DOHH2 (cell line): ENCODE measurements around the gene CYCS.

ENCODE experiments used
- H3F3A ChIP-seq: fragments of 200-600 bp; sonication (generic), shearing (Covaris generic); 2 replicates; pipeline ENCODE4 v1.6.0; 2016; ENCODE audit warnings: antibody characterized with exemption, mild to moderate bottlenecking; ENCODE audit not compliant: control insufficient read depth, insufficient read depth
- H3K27ac ChIP-seq: fragments of 200-600 bp; sonication (generic); 2 replicates; pipeline ENCODE4 v1.5.1; 2014; ENCODE audit warnings: low read depth, mild to moderate bottlenecking, low read length, moderate library complexity
- H3K27me3 ChIP-seq: fragments of 200-600 bp; sonication (generic); 2 replicates; pipeline ENCODE4 v1.6.1; 2014; ENCODE audit warnings: mild to moderate bottlenecking, low read length, mixed read lengths; ENCODE audit not compliant: control insufficient read depth
- H3K36me3 ChIP-seq: fragments of 200-600 bp; sonication (generic); 2 replicates; pipeline ENCODE4 v1.6.1; 2014; ENCODE audit warnings: mild to moderate bottlenecking, low read length, moderate library complexity, mixed read lengths; ENCODE audit not compliant: control insufficient read depth
- H3K4me1 ChIP-seq: fragments of 200-600 bp; sonication (generic); 2 replicates; pipeline ENCODE4 v1.6.1; 2014; ENCODE audit warnings: mild to moderate bottlenecking, low read length, mixed read lengths; ENCODE audit not compliant: control insufficient read depth
- H3K4me2 ChIP-seq: fragments of 200-600 bp; sonication (generic); 2 replicates; pipeline ENCODE4 v1.6.0; 2014; ENCODE audit warnings: mild to moderate bottlenecking, low read length, moderate library complexity
- H3K4me3 ChIP-seq: fragments of 200-600 bp; sonication (generic); 2 replicates; pipeline ENCODE4 v1.5.1; 2014; ENCODE audit warnings: mild to moderate bottlenecking, low read length, mixed read lengths
- H3K79me2 ChIP-seq: fragments of 200-600 bp; sonication (generic); 2 replicates; pipeline ENCODE4 v1.6.1; 2014; ENCODE audit warnings: mild to moderate bottlenecking, low read length, mixed read lengths; ENCODE audit not compliant: control insufficient read depth
- H3K9me2 ChIP-seq: fragments of 200-600 bp; sonication (generic); replicated peaks from 2 replicates; pipeline ENCODE4 v1.6.1; 2014; ENCODE audit warnings: mild to moderate bottlenecking, low read length, mixed read lengths; ENCODE audit not compliant: control insufficient read depth
- H3K9me3 ChIP-seq: fragments of 200-600 bp; sonication (generic); 2 replicates; pipeline ENCODE4 v1.6.1; 2014; ENCODE audit warnings: antibody characterized with exemption, low read length, mixed read lengths; ENCODE audit not compliant: control insufficient read depth, insufficient read depth
- H4K20me1 ChIP-seq: fragments of 200-600 bp; sonication (generic); 2 replicates; pipeline ENCODE4 v1.6.0; 2014; ENCODE audit warnings: low read depth, mild to moderate bottlenecking, antibody characterized with exemption, low read length, moderate library complexity; ENCODE audit not compliant: control insufficient read depth, insufficient read depth
- CTCF ChIP-seq: fragments of 200-600 bp; sonication (generic); IDR thresholded peaks from one replicate; pipeline ENCODE4 v1.5.1; 2014; ENCODE audit warnings: antibody characterized with exemption, mild to moderate bottlenecking, low read depth, low read length; ENCODE audit not compliant: poor library complexity, severe bottlenecking
- EZH2phosphoT487 ChIP-seq: fragments of 200-600 bp; sonication (generic); IDR thresholded peaks from 2 replicates; pipeline ENCODE4 v1.6.1; 2017; ENCODE audit warnings: borderline replicate concordance, mild to moderate bottlenecking, antibody characterized with exemption, low read length, moderate library complexity, mixed read lengths

The CYCS gene

DNA sequence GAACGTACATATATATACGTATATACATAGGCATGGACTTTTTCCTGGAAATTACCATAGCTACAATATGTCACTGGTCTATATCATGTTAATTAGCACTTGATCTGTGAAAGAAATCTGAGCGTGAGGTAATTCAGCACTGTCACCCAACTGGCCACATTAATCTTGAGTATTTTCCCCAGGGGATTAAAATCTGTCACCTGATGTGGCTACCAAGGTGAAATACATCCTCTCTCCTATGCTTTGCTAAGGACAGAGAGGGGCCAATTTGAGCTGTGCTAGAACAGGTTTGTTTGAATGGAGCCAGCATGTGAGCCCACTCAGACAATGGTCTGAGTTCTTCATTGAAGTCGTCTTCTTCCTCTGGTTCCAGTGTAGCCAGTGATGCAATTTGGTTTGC is 33.3 kb downstream of the CYCS start:
- Histone ChIP-seq H3K27me3 (peaks cover 7% of the 10 kb centered on the region), H4K20me1 (no peaks in the 10 kb centered on the region), H3K4me2 (no peak overlapping the region), H3K79me2 (no peaks in the 10 kb centered on the region), H3K27ac (no peak overlapping the region), H3K36me3 (no peaks in the 10 kb centered on the region), H3K9me3 (no peaks in the 10 kb centered on the region), H3K4me1 (peaks cover 29% of the 10 kb centered on the region), H3F3A (no peaks in the 10 kb centered on the region), H3K9me2 (no peaks in the 10 kb centered on the region), H3K4me3 (no peak overlapping the region)
- no peak for TF ChIP-seq EZH2phosphoT487
- no peak for TF ChIP-seq CTCF

GRCh38 chr7:25091176-25091575 is 33.9 kb downstream of the CYCS start:
- Histone ChIP-seq H3K4me1 (peaks cover 29% of the 10 kb centered on the region), H3K9me3 (no peaks in the 10 kb centered on the region), H3F3A (no peaks in the 10 kb centered on the region), H4K20me1 (no peaks in the 10 kb centered on the region), H3K9me2 (no peaks in the 10 kb centered on the region), H3K4me2 (no peak overlapping the region), H3K4me3 (no peak overlapping the region), H3K36me3 (no peaks in the 10 kb centered on the region), H3K79me2 (no peaks in the 10 kb centered on the region), H3K27me3 (peaks cover 7% of the 10 kb centered on the region), H3K27ac (no peak overlapping the region)
- no peak for TF ChIP-seq CTCF
- TF ChIP-seq EZH2phosphoT487, result no peak

DNA sequence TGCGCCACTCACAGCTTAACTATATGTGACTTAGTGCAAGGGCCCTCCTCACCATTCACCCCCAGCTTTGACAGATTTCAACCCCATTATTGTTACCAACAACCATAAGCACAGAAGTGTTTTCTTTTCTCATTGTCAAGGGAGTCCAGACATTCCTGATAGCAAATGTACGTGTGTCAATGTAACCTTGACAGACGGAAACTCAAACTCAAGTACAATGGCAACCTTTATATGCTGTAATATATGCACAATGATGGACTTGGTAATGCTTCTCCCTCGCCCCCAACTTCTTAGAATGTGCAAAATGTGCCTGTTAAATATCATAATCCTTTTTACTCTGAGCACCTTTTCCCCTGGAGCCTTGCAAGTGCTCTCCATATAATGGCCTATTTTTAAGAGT is 34.7 kb downstream of the CYCS start:
- H3F3A ChIP-seq, result no peaks in the 10 kb centered on the region
- no peak overlapping the region for H3K4me2 ChIP-seq
- H3K36me3 ChIP-seq, result no peaks in the 10 kb centered on the region
- TF ChIP-seq EZH2phosphoT487 (no peak), CTCF (no peak)
- H4K20me1 ChIP-seq, result no peaks in the 10 kb centered on the region
- no peak overlapping the region for H3K27ac ChIP-seq
- H3K4me1 ChIP-seq, result peaks cover 29% of the 10 kb centered on the region
- H3K79me2 ChIP-seq, result no peaks in the 10 kb centered on the region
- peaks cover 7% of the 10 kb centered on the region for H3K27me3 ChIP-seq
- H3K9me2 ChIP-seq, result no peaks in the 10 kb centered on the region
- H3K9me3 ChIP-seq, result no peaks in the 10 kb centered on the region
- H3K4me3 ChIP-seq, result no peak overlapping the region

GRCh38 chr7:25087855-25088254 is 37.2 kb downstream of the CYCS start:
- H3K9me3 ChIP-seq, result no peaks in the 10 kb centered on the region
- H3K4me3 ChIP-seq, result no peak overlapping the region
- no peaks in the 10 kb centered on the region for H3F3A ChIP-seq
- no peaks in the 10 kb centered on the region for H4K20me1 ChIP-seq
- no peak overlapping the region for H3K4me2 ChIP-seq
- no peaks in the 10 kb centered on the region for H3K79me2 ChIP-seq
- H3K4me1 ChIP-seq, result peaks cover 14% of the 10 kb centered on the region
- H3K27ac ChIP-seq, result no peak overlapping the region
- H3K36me3 ChIP-seq, result no peaks in the 10 kb centered on the region
- no peaks in the 10 kb centered on the region for H3K9me2 ChIP-seq
- TF ChIP-seq EZH2phosphoT487 (no peak), CTCF (no peak)
- H3K27me3 ChIP-seq, result no peaks in the 10 kb centered on the region
